Umbilical cord (tissue), 2 donors: Measurements from ENCODE around the gene BZW2. TPM values are rescaled to one million over a fixed set of nuclear protein-coding genes. Genes with fewer than 3 reads are reported as not detected.

ENCODE experiments used
- DNase-seq: peaks from one replicate; pipeline ENCODE4 v3.0.0-alpha.2; 2015; ENCODE audit warnings: low spot score
- total RNA-seq: library from RNA; depleted of rRNA; stranded (reverse); fragments of >200 nt; gene quantifications from one replicate; pipeline ENCODE4 v1.2.3, GENCODE V29; 2014; ENCODE audit warnings: low replicate concordance; ENCODE audit not compliant: insufficient read depth

Gene BZW2
- total RNA-seq, 1 donor from 2014 or later, result 42.4 TPM

- peak; percentile 72 for DNase-seq
Measured at GRCh38 chr7:16747102-16747501, 101.1 kb downstream of the BZW2 start.

GRCh38 chr7:16753102-16753931 is 107.3 kb downstream of the BZW2 start, which contains the start of gene TSPAN13:
TSPAN13 (plus strand) TSS chr7:16753755; CDS start chr7:16753968, 213 bp downstream.
- peak; percentile 85 for DNase-seq

- DNase-seq, result peak; percentile 42
Measured at GRCh38 chr7:16753932-16754855, 108.2 kb downstream of the BZW2 start.

- DNase-seq, result no peak
Measured at GRCh38 chr7:16754856-16755317, 108.9 kb downstream of the BZW2 start.

GRCh38 chr7:16755397-16755796 is 109.4 kb downstream of the BZW2 start:
- no peak for DNase-seq

Other genes with a start within 250 kb of the BZW2 start
- gene CRPPA, start 224.6 kb upstream of the BZW2 start, total RNA-seq, result 12.3 TPM
- 1.9 TPM for gene SOSTDC1, start 180.4 kb upstream of the BZW2 start, total RNA-seq
- gene LRRC72, start 119.4 kb upstream of the BZW2 start, total RNA-seq, result not detected
- 15.9 TPM for gene ANKMY2, start 427 bp upstream of the BZW2 start, total RNA-seq
- gene TSPAN13, start 107.6 kb downstream of the BZW2 start, total RNA-seq, result 10.6 TPM
- gene AGR2, start 158.8 kb downstream of the BZW2 start, total RNA-seq, result 18.3 TPM
- gene AGR3, start 235.8 kb downstream of the BZW2 start, total RNA-seq, result not detected